NT2/D1 (cell line): Measurements from ENCODE around the gene FMO3.

Experiments
- SUZ12 ChIP-seq: IDR thresholded peaks from 2 replicates; pipeline ENCODE4 v1.6.1; 2011; ENCODE audit not compliant: insufficient read length, insufficient read depth; ENCODE audit errors: extremely low read depth
- YY1 ChIP-seq: IDR thresholded peaks from 2 replicates; pipeline ENCODE4 v1.6.1; 2011; ENCODE audit not compliant: insufficient read length, insufficient read depth

DNA sequence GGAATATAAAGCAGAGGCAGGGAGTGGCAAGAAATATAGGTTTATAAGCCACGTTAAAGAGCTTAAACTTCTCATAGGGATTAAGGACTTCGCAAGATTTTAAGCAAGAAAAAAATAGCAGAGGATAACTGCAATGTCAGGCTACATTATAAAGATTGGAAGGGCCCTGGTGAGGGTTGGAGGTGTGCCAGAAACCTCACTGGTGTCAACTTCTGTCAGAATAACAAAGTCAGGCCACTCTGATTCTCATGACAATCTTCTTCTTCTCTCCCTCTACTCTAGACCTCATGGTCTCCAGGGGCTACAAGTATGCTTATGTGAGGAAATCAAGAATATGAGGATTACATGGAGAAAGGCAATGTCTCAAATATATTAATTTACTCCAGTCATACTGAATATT, 61.8 kb downstream of the FMO3 start:
- TF ChIP-seq YY1 (no peak), SUZ12 (no peak)
